ENCODE data around the gene MYO15B.

The MYO15B gene

DNA sequence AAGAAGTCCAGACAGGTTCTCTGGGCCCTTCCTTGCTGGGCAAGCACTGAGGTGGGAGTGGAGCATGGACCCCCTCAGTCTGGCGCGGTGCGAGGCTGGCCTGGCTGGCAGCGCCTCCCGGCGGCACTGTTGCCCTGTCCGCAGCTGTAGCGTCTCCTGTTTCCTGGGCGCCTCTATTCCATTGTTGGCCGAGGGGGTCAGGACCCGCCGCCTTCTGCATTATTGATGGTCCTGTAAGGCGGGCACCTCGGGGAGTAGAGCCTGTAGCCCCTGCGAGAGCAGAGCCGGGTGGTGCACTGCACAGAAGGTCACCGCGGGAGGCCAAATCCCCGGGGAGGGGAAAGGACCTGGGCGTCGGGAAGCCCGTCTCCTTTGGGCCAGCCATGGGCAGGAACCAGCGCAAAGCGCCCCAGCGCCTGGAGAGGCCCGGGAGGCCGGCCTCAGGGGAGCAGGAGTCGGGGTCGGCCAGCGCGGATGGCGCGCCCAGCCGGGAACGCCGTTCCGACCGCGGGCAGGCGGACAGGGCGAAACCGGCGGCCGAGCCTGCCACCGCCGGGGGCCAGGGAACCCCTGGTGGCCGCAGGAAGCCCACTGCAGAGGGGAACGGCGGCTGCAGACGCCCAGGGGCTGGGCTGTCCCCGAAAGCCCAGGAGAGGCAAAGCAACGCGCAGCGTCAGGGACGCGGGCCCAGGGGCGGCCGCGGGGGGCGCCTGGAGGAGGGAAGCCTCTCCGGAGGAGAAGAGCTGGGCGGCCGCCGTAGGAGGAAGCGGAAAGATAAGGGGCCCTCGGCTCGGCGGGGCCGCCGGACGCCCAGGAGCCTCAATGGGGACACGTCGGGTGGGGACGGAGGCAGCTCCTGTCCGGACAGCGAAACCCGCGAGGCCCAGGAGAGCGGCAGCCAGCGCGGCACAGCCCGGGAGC, at the start of gene MYO15B:
Gene MYO15B, plus strand, starts transcription at position 126 of the 921 bp plus-strand sequence. Its CDS starts 258 bp downstream, at position 384.
- DNase-seq = peak; percentile 25

DNA sequence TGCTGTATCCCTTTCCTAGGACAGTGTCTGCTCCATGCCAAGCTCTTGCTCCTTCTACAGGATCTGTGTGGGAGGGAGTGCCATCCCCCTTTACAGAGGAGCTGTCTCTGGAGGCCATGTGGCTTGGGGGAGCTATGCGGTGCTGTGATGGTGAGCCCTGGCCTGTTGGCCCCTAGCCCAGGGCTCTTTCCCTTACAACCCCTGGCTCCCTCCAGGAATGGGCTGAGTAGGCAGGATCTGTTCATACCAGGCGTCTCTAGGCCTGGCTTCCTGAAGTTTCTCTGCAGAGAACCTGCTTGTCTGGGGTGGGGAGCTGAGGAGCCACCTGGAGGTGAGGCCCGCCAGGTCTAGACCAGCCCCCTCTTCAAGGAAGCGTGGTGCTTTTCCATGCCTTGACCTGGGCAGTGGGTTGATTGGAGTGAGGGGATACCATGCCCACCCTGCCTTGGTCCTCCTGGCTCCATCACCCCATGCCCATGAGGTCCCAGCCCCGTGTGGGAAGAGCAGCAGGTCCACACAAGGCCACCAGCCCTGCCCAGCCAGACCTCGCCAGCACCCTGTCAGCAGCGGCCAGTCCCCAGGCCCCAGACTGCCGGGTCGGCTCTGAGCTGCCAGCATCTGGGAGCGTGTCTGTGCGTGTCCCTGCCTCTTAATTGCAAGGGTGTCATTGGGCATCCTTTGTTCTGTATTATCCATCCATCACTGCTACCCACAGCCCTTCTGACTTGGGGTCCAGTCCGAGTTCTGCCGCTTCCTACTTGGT, 47.5 kb upstream of the MYO15B start:
- no peak for DNase-seq

DNA sequence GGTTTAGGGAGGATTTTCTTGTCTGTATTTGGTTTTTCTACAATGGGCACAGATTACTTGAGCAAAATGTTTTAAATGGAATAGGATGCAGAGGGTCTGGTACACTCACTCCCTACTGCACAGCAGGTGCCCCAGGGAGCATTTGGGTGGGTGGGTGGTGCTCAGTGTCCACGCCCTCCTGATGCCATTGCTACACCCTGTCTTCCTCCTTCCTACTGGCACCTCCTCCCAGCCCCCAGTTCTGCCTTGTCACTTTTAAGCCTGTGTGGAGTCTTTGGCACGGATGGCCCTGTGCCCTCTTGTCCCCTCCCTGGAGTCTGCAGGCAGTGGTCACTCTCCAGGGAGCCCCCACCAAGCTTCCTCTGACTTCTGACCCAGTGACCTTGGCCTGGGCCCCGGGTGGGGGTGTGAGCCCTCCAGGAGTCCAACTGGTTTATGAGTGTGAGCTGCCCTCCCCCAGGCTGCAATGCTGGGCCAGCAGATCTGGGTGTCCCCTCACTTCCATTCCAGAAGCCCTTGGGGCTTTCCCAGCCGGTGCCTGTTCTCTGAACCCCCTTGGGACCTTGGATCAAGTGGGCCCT, 46.6 kb upstream of the MYO15B start:
- no peak for DNase-seq

DNA sequence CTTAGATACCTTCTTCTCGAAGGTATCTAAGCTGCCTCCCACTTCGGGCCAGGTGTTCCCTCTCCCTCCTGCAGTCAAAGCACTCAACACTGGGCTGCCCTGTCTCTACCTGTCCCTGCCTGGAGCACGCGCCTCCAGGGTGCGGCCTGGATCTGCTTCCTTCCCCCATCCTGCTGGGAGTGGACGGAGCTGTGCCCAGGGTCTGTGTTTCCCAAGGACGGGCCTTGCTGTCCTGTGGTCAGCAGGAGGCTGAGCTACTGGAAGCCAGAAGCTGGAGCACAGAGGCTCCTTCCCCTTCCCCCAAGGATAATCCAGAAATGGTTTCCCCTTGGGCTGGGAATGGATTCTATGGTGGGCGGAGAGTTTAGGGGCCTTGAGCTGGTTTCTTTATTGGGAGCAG, 45.4 kb upstream of the MYO15B start:
- DNase-seq = no peak

DNA sequence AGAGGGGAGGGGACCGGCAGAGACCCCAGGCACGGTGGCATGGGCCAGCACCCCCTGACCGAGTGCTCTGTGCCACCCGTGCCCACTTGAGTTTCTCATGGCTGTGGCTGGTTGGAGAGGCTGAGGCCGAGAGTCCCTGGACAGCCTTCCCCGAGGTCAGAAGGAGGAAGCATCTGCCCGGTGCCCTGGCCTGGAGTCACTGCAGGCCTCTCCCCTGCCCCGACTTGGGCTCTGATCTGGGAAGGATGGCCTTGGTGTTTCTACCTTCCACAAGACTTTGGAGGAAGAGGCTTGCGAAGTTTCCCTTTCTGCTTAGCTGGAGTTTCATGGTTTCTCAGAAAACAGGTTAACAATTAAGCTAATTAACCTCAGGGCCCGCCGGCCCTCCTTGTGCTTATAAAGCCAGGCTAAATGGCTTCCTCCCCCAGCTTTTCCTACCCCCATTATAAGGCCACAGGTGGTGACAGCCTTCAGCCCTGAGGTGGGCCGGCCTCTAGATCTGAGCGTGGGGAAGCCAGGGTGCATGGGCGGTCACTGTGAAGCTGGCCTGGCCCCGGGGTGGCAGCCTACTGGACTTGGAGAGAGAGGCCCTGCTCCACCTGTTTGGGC, 44.8 kb upstream of the MYO15B start:
- DNase-seq = no peak

DNA sequence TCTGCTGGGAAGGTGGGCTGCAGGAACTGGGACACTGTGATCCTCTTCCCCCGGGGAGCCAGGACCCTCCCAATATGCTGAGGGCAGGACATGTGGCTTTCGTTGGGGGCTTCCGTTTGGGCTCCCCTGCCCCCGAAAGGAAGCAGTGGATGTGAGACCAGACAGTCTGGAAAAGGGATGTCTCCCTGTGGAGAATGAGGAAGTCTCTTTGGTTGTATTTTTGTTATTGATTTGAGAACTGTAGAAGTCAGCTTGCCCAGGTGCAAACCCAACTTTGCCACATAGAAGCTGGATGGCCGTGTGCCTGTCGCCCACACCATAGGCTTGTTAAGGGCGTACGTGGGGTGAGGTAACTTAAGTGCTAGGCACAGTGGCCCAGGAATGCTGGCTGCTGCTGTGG, 43.4 kb upstream of the MYO15B start:
- no peak for DNase-seq

DNA sequence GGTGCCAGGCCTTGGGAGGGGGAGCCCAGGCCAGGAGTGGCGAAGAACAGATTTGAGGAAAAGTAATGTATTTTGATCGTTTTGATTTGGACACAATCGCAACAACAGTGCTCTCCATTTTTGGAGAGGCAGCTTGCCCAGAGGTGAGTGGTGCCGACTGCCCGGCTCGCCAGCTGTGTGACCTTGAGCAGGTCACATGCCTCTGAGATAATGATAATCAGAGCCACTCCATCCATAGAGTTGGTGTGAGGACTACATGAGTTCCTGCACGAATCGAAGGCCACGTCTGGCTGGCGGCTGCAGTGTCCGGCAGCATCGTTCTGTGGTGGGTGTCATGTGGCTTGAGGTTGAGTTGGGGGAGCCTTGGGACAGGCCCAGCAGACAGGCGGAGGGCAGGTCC, 41.4 kb upstream of the MYO15B start:
- no peak for DNase-seq

DNA sequence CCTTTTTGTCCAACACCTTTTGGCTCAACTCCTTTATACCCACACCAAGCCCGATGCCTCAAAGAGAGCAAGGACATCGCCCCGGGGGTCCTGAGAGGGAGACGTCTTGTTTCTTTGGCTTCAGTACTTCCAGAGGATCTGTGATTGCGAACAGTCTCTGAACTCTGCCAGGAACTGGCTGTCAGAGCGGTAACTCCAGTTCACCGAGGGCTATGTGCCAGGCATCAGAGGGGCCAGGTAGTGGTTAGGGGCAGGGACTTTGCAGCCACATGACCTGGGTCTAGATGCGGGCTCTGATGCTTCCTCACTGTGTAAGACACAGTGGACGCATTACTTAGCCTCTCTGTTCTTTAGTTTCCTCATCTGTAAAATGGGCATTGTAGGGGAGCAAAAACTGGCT, 40.5 kb upstream of the MYO15B start:
- no peak for DNase-seq

DNA sequence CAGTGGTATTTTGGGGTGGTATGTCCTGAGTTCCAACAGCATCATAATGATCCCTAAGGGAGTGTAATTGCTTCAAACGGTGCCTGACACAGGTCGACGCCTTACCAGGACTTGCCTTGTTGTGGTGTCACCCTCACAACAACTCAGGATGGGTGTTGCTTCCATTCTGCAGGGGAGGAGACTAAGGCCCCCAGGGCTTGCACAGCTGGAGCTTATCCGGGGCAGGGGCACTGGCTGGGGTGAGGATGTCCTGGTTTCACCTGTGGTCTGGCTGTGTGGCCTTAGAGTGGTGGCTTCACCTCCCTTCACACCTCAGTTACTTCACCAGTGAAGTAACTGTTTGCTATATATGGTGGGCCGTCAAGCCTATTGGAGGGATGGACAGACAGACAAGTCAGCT, 38.8 kb upstream of the MYO15B start:
- DNase-seq = no peak

DNA sequence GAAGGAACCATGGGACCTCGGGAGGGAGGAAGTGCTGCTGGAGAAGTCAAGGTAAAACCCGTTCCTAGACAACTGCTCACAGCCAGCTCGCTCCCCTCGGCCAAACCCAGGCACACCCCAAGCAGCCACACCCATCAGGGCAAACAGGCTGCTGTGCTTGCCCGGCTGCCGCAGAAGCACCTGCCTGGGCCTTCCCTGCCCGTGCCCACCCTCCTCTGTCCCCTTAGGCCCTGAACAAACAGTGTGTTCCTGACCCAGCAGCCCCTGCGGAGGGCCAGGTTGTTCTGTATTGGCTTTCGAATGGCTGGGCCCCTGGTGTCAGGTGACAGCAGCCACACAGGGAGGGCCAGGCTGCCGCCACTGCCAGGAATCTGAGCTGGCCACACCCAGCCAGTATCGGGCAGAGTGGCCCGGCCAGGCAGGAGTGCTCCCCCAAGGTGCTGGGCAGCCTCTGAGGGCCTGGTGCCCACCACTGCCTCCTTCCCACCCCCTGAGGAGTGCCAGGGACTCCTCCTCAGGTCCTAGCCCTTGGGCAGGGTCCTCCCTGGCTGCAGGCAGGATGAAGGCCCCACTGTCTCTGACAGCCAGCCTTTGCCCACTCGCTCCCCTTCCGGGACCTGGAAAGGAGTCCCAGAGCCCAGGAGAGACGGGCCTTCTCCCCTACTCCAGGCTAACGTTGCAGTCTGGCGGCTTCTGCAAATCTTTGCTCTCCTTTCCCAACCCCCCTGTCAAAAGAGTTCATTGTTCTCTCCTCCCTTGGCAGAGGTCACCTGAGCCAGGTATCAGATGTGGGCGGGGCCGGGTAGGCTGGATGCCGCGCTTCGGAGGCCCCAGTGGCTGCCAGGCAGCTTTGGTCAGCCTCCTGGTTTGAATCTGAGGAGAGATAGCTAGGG, 38.1 kb upstream of the MYO15B start:
- peak; percentile 35 for DNase-seq

DNA sequence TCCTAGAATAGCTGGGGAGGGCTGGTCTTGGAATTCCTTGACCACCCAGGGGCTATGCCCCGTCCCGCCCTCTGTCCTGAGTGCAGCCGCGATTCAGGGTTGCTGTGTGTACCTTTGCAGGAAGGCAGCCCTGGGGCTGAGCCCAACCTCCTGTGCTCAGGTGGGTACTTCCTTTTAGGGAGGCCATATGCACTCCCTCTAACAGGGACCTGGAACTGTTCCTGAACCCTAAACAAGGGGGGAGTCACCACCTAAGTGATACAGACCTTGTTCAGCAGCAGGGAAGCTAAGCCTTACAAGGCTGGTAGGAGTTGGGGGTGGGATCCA, 37.5 kb upstream of the MYO15B start:
- no peak for DNase-seq

DNA sequence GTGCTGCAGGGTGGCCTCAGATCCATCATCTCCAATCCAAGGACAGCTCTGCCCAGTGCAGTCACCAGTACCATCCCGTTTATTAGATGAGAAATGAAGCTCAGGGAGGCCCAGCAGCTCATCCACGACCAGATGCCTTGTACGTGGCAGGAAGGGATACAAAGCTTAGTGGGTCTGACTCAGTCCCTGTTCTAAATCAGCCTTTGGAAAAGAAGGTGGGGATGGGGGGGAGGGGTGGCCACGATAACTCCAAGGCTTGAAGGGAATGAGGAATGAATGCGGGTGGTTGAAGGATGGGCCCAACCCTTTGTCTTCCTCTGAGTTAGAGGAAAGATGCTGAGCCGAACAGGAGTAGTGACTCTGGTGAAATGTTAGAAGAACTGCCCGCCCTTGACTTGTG, 36.3 kb upstream of the MYO15B start:
- DNase-seq = no peak

DNA sequence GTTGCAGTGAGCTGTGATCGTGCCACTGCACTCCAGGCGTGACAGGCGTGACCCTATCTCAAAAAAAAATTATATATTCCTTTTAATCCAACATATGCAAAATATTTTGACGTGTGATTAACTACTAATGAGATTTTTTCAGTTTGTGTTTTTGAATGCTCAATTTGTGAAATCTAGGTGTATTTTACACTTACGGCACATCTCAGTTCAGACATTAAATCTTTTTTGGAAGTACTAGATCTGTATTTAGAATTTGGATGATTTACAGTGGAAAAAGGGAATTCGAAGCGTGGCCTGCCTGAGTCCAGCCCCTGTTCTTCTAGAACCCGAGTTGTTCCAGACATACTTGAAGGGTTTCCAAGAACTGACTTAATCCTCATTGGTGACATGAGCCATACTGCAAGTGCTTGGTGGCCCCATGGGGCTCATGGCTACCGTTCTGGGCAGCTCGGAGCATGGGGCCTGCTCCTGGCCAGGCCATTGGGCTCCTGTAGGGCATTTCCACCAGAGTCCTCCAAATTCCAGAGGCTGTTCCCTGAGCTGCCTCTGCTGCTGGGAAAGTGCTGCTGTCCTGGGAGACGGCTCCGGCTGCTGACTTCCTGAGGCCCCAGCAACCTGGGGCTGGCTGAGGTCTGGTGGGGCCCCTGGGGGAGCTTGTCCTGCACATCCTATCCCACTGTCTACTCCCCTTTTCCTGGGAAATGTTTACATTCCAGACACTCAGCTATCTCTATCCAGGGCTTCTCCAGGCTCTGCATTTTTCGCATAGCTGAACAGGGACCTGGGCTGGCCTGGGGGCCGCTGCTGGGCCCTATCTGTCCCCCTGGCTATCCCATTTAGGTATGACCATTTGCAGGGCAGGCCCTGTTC, 34.9 kb upstream of the MYO15B start:
- DNase-seq = no peak

DNA sequence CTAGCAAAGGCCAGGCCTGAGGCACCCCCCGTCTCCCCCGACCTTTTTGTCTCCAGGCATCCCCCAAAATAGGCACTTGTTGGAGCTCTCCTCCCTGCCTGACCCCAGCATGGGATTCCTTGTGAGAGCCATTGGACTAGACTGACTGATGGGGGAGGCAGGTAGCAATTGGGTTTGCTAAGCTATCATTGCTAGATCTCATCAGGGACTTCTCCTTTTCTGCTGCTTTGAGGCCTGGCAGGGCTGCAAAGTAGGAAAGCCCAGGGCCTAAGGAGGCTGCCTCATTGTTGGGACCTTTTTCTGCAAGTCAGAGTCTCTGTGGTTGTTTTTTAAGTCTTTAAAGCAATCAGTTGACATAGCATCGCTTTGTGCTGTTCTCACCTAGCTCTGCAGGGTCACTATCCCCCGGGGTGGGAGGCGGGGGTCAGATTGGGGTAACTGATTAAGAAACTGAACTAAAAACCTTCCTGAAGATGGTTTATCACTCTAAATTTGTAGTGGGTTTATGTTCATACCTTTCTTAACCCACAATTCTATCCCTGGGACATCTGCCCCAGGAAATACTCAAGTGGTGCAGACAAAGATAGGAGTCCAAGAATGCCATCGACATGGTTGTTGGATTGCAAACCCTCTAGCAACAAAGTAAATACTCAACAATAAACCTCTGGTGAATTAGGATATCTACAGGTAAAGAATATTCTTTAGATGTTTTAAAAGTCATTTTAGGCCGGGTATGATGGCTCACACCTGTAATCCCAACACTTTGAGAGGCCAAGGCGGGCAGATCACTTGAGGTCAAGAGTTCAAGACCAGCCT, 34.1 kb upstream of the MYO15B start:
- DNase-seq = no peak

DNA sequence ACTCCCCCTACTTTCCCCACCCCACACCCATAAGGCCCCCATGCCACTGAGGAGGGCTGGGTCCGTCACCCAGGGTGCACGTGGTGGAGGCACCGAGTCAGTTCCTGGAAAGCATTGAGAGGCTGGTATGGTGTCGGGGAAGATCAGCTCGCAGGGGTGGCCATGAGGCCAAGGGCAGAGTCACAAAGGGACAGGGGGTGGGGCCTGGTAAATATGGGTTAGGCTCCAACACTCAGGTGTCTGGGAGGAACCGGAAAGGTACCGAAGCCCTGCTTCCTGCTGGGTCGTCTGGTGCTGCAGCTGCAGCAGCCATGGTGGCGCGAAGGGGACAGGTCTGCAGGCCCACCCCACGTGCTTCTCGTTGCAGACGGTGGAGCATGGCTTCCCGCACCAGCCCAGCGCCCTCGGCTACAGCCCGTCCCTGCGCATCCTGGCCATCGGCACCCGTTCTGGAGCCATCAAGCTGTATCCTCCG, 31.9 kb upstream of the MYO15B start:
- DNase-seq = no peak

DNA sequence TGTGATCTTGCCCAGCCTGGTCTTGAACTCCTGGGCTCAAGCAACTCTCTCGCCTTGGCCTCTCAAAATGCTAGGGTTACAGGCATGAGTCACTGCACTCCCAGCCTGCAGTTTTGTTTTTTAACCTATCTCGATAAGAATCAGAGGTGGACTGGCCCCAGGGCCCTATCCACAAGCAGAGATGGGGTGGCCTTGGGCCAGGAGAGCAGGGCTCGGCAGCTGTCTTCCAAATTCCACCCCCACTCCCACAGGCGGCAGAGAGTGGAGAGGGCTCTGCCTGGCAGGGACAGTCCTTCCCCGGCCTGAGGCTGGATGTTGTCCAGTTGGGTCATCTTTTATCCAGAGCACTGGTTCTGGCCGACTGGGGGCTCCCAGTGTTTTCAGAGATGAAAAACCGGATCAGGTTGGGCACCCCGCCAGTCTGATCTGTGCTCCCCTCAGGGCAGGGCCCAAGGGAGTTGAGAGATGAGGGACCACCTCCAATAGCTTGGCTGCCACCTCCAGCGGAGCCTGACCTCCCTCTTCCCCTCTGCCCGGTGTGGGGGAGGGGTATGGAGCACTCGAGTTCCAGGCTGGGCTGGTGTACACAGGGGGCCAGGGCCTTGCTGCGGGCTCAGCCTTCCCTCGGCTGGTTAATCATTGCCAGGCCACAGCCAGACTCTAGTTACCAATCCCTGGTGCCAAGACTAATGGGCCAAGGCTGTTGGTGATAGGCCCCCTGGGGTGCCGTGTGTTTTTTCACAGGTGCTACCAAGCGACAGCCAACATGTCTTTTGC, 30.3 kb upstream of the MYO15B start:
- DNase-seq = no peak

DNA sequence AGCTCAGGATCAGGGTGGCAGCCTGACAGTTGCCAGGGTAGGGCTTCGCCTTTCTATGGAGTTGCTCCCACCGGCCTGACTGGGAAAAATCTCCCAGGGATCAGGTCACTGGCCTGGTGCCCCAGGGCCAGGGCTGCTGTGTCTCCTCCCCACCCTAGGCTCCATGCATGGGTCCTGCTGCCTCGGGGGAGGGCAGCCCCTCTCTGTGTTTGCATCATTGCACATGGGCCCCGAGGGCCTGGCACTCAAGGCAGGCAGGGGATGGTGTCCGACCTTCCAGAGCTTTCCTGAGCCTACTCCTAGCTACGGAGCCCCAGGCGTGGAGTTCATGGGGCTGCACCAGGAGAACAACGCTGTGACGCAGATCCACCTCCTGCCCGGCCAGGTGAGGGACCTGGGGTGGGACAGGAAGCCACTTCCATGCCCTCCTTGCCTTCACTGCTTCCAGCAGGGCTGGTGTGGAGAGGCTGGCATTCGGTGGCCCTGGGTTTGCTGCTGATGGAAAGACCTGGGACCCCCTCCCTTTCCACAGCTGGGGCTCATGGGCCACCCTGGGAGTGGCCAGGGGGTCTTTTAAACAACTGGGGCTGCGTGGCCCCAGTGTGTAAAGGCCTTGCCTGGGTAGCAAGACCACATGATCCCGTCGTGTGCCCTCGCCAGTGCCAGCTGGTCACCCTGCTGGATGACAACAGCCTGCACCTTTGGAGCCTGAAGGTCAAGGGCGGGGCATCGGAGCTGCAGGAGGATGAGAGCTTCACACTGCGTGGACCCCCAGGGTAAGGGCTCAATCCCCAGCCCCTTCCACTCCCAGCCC, 29.5 kb upstream of the MYO15B start:
- no peak for DNase-seq

DNA sequence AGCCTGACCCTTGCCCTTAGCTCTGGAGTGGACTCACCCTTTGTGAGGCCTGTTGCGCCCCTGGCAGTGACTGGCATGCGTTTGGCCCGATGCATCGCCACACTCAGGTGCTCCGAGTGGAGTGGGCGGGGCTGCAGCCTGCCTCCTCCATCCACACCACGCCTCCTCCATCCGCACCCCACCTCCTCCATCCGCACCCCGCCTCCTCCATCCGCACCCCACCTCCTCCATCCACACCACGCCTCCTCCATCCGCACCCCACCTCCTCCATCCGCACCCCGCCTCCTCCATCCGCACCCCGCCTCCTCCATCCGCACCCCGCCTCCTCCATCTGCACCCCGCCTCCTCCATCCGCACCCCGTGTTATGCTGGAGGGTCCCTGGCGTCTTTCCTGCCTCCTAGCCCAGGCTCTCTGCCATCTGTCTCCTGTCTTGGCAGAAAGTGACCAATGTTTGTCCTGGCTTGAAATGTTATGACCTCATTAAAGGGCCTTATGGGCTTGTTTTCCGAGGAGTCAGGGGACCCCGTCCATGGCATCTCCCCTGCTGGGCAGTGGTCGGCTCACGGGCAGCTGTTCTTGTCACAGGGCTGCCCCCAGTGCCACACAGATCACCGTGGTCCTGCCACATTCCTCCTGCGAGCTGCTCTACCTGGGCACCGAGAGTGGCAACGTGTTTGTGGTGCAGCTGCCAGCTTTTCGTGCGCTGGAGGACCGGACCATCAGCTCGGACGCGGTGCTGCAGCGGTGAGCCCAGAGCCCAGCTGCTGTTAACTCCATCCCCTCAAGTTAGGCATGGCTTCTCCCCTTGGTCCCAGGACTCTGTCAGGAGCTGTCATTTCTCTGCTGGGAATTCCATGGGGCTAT, 28.7 kb upstream of the MYO15B start:
- DNase-seq = no peak

Measured in NCI-H2171 (cell line).